Osteocyte (in vitro differentiated cells): ENCODE data around the gene TMEM220. TPM values are rescaled to one million over a fixed set of nuclear protein-coding genes. Genes with fewer than 3 reads are reported as not detected.

Experiments
- DNase-seq: peaks from one replicate; pipeline ENCODE4 v3.0.0; 2021; ENCODE audit warnings: mixed read lengths; ENCODE audit not compliant: unreplicated experiment; ENCODE audit errors: extremely low spot score
- H3K27ac Mint-ChIP-seq: one replicate; pipeline ENCODE4 v1.8.0; 2021; ENCODE audit warnings: mild to moderate bottlenecking, mixed read lengths; ENCODE audit not compliant: unreplicated experiment
- H3K27me3 Mint-ChIP-seq: one replicate; pipeline ENCODE4 v1.8.0; 2021; ENCODE audit warnings: mixed read lengths; ENCODE audit not compliant: unreplicated experiment
- H3K36me3 Mint-ChIP-seq: one replicate; pipeline ENCODE4 v1.8.0; 2021; ENCODE audit warnings: mixed read lengths; ENCODE audit not compliant: unreplicated experiment
- H3K4me1 Mint-ChIP-seq: one replicate; pipeline ENCODE4 v1.8.0; 2021; ENCODE audit warnings: mixed read lengths; ENCODE audit not compliant: unreplicated experiment
- H3K4me3 Mint-ChIP-seq: one replicate; pipeline ENCODE4 v1.8.0; 2021; ENCODE audit warnings: mild to moderate bottlenecking, moderate library complexity, mixed read lengths; ENCODE audit not compliant: unreplicated experiment
- H3K9me3 Mint-ChIP-seq: one replicate; pipeline ENCODE4 v1.8.0; 2021; ENCODE audit warnings: mixed read lengths; ENCODE audit not compliant: unreplicated experiment
- CTCF ChIP-seq: fragments of 200-600 bp; sonication (generic); IDR thresholded peaks from 2 replicates; pipeline ENCODE4 v1.5.0; 2021; ENCODE audit warnings: antibody characterized with exemption, mild to moderate bottlenecking, moderate library complexity
- total RNA-seq: library from RNA; stranded (reverse); gene quantifications from 2 replicates; pipeline ENCODE4 v1.2.1, GENCODE V29; 2021

TMEM220 gene
- total RNA-seq, 1 donor from 2014 or later = 6.8 TPM

- Mint-ChIP-seq H3K4me1 (peaks cover 3% of the 10 kb centered on the region), H3K4me3 (no peak overlapping the region), H3K27ac (no peak overlapping the region), H3K9me3 (no peaks in the 10 kb centered on the region), H3K27me3 (peaks cover 7% of the 10 kb centered on the region), H3K36me3 (no peaks in the 10 kb centered on the region)
- no peak for DNase-seq
- TF ChIP-seq CTCF = no peak
Measured at GRCh38 chr17:10750210-10750609, 20.4 kb upstream of the TMEM220 start.

- H3K27ac Mint-ChIP-seq = no peak overlapping the region
- peaks cover 11% of the 10 kb centered on the region for H3K27me3 Mint-ChIP-seq
- H3K4me3 Mint-ChIP-seq = no peak overlapping the region
- no peak for TF ChIP-seq CTCF
- no peaks in the 10 kb centered on the region for H3K9me3 Mint-ChIP-seq
- DNase-seq = no peak
- H3K36me3 Mint-ChIP-seq = no peaks in the 10 kb centered on the region
- H3K4me1 Mint-ChIP-seq = no peaks in the 10 kb centered on the region
Measured at GRCh38 chr17:10748531-10749181, 18.8 kb upstream of the TMEM220 start.

- H3K4me3 Mint-ChIP-seq = no peak overlapping the region
- no peak for DNase-seq
- no peak for TF ChIP-seq CTCF
- no peak overlapping the region for H3K27ac Mint-ChIP-seq
- H3K4me1 Mint-ChIP-seq = no peaks in the 10 kb centered on the region
- no peaks in the 10 kb centered on the region for H3K9me3 Mint-ChIP-seq
- H3K36me3 Mint-ChIP-seq = no peaks in the 10 kb centered on the region
- peaks cover 15% of the 10 kb centered on the region for H3K27me3 Mint-ChIP-seq
Measured at GRCh38 chr17:10745231-10745630, 15.4 kb upstream of the TMEM220 start.

- no peak for DNase-seq
- no peak overlapping the region for H3K27ac Mint-ChIP-seq
- H3K9me3 Mint-ChIP-seq = no peaks in the 10 kb centered on the region
- H3K36me3 Mint-ChIP-seq = no peaks in the 10 kb centered on the region
- peaks cover 18% of the 10 kb centered on the region for H3K27me3 Mint-ChIP-seq
- TF ChIP-seq CTCF = no peak
- no peaks in the 10 kb centered on the region for H3K4me1 Mint-ChIP-seq
- H3K4me3 Mint-ChIP-seq = no peak overlapping the region
Measured at GRCh38 chr17:10744501-10745000, 14.7 kb upstream of the TMEM220 start.

DNA sequence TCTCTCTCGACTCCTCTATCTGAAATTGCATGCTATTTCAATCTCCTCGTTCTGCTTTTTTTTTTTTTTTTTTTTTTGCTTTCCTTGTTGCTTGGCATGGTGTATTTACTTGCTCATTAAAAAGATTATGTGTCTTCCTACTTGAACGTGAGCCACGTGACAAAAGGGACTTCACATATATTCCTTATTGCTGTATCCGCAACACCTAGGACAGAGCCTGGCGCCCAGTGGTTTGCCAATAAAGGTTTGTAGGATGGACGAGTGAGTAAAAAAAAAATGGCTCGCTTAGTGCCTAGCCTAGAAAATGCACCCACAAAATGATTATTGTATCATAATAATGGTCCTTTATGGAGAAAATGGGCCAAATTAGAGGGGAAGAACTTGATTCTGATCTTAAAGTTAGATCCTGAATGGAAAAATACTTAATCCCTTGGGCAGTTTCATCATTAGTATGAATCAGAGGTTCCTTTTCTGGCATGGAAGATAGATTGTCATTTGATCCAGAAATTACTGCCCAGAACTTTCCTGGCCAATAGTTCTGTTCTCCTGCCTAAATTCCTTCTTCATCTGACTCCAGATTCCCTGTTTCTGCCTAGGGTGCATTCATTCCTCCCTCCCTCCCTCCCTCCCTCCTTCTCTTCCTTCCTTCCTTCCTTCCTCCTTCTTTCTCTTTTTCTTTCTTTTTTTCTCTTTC lies 13.6 kb upstream of the TMEM220 start:
- no peak overlapping the region for H3K27ac Mint-ChIP-seq
- peaks cover 18% of the 10 kb centered on the region for H3K27me3 Mint-ChIP-seq
- H3K9me3 Mint-ChIP-seq = no peaks in the 10 kb centered on the region
- H3K4me3 Mint-ChIP-seq = no peak overlapping the region
- no peaks in the 10 kb centered on the region for H3K36me3 Mint-ChIP-seq
- H3K4me1 Mint-ChIP-seq = no peaks in the 10 kb centered on the region
- no peak for TF ChIP-seq CTCF
- no peak for DNase-seq
